HG02610 (cell line): ENCODE measurements around the gene CLASP2.

Experiments
- ATAC-seq: cut with Tn5 transposase; IDR thresholded peaks from one replicate; pipeline ENCODE4 v1.9.1; 2021; ENCODE audit warnings: mild to moderate bottlenecking, moderate library complexity; ENCODE audit not compliant: unreplicated experiment

CLASP2 gene

GRCh38 chr3:33639889-33640288 lies 78.2 kb downstream of the CLASP2 start:
- no peak for ATAC-seq

DNA sequence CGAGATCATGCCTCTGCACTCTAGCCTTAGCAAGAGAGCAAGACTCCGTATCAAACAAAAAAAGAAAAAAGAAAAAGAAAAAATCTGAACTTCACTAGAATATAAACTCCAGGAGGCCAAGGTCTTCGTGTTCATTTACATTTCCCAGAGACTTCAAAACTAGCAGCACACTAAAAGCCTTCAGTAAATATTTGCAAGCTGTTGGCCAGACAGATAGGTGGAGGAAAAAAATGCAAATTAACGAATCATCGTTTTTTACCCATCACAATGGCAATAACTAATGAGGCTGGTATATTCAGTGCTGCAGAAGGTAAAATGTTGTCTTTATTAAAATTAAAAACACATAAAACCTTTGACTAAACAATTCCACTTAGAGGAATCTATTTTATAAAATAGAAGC lies 80.6 kb downstream of the CLASP2 start:
- ATAC-seq, result no peak

DNA sequence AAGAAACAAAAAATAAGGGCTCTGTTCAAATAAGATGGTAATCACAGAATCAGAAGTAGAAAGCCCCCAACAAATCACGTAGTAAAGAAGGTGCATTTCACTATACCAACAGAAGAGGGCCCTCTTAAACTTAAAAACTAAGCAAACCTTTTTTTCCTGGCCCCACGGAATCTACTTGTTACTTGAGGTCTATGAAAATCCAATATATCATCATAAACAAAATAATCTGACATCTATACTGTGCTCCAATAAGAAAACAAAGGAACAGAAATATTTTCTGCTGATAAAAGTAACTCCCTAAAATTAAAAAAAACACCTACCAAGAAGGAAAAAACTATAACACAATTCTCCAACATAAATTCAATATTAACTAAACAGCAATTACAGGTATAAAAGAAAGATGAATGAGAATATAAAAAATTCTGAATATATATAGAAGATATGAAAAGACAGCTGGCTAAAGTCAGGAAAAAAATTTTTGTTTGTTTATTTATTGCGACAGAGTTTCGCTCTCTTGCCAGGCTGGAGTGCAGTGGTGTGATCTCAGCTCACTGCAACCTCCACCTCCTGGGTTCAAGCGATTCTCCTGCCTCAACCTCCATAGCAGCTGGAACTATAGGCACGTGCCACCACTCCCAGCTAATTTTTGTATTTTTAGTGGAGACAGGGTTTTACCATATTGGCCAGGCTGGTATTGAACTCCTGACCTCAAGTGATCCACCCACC lies 81.8 kb downstream of the CLASP2 start:
- no peak for ATAC-seq

DNA sequence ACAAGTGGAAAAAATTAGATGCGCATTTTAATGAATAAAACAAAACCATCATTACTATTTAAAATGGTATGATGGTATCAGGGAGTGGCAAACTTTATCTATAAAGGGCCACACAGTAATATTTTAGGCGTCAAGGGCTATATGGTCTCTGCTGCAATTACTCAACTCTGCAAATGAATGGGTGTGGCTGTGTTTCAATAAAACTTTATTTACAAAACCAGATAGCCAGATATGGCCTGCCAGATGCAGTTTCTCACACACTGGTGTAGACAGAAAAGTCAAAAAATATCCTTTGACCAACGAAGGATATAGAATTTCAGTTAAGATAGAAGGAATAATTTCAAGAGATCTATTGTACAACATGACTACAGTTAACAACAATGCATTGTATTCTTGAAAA lies 83.8 kb downstream of the CLASP2 start:
- ATAC-seq, result no peak

DNA sequence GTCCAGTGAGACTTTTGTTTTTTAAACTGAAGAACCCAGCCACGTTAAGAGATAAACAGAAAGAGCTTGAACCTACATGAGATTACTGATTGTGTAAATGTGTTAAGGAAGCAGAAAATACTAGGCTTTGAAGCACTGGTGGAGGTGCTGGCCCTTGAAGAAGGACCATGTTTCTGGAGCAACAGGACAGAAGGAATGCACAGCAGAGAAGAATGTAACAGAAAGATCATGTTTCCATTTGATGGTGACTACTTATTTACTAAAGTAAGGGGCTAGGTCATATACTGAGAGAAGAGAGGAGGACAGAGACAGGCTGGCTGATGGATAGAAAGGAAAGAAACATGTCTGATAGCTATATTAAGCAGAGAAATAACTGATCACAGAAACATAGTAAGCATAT lies 88.8 kb downstream of the CLASP2 start:
- no peak for ATAC-seq

DNA sequence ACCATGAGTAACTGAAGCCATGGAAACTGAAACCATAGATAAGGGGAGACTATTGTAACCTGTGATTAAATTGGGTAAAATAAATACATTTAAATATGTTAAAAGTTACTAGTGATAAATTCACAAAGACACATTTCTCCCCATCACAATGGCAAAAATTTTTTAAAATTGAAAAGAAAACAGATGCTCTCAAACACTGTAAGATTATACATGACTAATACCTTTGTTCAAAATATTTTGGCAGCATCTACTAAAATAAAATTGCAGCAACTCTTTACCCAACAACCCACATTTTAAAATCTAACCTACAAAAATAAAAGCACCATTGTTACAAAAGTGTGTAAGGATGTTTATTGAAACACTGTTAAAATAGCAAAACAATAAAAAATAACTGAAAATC lies 93.3 kb downstream of the CLASP2 start:
- ATAC-seq, result no peak

DNA sequence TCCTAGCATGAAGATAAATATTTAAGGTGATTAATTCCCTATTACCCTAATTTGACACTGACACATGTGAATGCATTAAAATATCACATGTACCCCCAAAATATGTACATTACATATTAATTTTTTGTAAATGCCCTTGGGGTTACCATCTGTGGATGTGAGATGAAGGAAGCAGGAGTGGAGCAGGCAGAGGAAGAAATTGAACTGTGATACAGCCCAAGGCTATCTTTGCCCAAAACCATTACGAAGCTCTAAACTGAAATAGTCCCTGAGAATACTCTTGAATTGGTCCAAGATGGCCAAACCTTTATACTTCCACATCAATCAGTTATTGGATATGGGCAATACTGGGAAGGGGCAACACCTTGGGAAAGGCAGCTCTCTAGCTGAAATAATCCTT lies 105.0 kb downstream of the CLASP2 start:
- no peak for ATAC-seq

- ATAC-seq, result no peak
Observed at GRCh38 chr3:33612607-33613006, 105.4 kb downstream of the CLASP2 start.

- no peak for ATAC-seq
Observed at GRCh38 chr3:33602829-33603228, 115.2 kb downstream of the CLASP2 start.

DNA sequence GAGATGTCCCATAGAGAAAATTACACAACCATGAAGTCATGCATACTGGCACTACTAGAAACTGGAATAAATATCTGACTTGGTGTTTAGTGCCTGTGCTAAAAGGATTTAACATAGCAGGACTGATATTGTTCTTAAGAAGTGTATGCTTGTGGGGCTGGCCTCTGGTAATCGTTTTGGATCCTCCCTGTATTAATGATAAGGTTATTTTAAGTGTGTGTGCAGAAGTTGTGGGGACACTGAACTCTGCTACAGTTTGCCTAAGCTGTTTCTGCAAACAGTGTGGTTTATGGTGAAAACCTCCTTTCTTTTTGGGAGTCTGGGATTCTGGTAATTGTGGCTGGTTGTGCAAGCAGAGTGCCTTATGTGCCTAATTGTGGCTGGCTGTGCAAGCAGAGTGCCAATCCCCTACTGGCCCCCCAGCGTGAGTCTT lies 120.8 kb downstream of the CLASP2 start:
- no peak for ATAC-seq

GRCh38 chr3:33592999-33593398 lies 125.1 kb downstream of the CLASP2 start:
- ATAC-seq, result no peak

DNA sequence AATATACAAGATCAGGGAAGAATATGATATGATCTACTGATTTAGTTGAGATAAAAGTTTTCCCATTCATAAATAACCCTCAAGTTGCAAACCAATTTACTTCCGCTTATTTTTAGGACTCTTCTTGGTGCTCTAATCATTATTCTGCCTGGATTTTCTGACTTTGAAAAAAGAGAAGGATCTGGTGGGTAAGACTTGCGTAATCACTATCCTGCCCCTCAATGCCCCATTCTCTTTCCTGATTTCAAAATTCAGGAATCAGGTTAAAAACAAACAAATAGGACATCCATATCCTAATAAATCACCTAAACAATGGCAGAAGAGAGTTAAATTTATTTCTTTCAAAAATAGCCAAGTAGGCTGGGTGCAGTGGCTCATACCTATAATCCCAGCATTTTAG lies 127.5 kb downstream of the CLASP2 start:
- ATAC-seq, result no peak

- no peak for ATAC-seq
Observed at GRCh38 chr3:33586402-33586801, 131.7 kb downstream of the CLASP2 start.

GRCh38 chr3:33582234-33582633 lies 135.8 kb downstream of the CLASP2 start:
- no peak for ATAC-seq

DNA sequence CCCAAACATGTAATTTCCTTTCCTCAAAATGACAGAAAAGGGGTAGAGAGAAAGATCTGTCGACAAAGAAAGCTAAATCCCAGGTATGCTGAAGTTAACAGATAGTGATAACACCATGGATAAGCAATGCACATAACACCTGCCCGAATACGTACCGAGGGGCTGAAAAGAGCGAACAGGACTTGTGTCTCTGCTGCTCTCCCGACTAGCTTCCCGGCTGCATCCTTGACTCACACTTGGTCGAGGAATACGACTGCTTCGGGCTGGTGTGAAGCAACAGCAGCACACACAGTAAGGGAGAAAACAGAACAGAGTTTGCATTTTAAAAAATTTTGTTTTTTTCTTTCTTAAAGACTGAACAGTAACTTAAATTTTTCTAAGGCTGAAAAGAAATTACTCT lies 136.4 kb downstream of the CLASP2 start:
- ATAC-seq, result no peak

- no peak for ATAC-seq
Observed at GRCh38 chr3:33579840-33580239, 138.2 kb downstream of the CLASP2 start.

DNA sequence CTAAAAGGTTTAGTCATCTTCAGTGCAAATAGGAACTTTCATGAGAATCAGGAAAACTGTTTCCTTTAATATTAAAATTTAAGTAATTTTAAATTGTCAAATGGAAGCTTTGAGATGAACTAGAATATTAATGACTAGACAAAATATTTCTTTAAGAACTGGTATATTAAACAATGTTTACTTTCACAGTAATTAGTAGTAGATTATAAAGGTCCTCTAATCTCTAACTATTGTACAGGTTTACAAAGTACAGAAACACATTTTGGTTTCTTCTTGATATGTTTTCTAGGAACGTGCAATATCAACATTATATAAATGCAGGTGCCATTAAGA lies 138.9 kb downstream of the CLASP2 start:
- no peak for ATAC-seq

- no peak for ATAC-seq
Observed at GRCh38 chr3:33578325-33579177, 139.5 kb downstream of the CLASP2 start.

DNA sequence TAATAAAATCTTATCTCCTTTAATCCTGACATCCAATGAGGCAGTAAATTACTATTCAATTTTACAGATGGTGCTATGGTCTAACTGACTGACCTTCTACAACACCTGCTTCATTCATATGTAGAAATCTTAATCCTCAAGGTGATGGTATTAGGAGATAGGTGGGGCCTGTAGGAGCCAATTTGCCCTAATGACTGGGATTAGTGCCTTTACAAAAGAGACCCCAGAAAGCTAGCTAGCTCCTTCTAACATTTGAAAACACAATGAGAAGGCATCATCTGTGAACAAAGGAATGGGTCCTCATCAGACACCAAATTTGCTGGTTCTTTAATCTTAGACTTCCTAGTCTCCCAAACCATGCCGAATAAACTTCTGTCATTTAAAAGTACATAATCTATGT lies 140.5 kb downstream of the CLASP2 start:
- ATAC-seq, result no peak

GRCh38 chr3:33577173-33577572 lies 140.9 kb downstream of the CLASP2 start:
- ATAC-seq, result no peak

DNA sequence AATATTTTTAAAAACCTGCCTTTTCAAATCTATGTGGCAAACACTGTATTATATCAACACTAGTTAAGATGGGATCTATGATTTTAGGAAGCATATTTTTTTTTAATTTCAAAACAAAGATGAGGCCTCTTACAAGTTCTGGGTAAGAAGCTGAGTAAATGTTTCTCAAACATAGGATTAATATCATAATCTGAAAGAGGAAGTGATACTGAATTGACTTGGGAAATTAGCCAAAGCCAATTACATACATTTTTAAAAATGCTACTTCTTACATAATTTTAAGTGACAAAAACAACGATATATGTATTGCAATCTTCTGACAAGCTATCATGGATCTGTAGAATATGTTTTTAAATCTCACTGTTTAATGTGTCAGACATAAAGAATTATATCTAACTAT lies 142.7 kb downstream of the CLASP2 start:
- no peak for ATAC-seq

GRCh38 chr3:33557829-33558228 lies 160.2 kb downstream of the CLASP2 start:
- no peak for ATAC-seq
